NB4 (cell line): Measurements from ENCODE around the gene HELZ.

Experiments
- CTCF ChIP-seq: IDR thresholded peaks from one replicate; pipeline ENCODE4 v1.5.1; 2012; ENCODE audit warnings: low read depth, low read length
- MAX ChIP-seq: IDR thresholded peaks from 2 replicates; pipeline ENCODE4 v1.6.1; 2011; ENCODE audit warnings: low read depth, low read length
- MYC ChIP-seq: IDR thresholded peaks from 2 replicates; pipeline ENCODE4 v1.6.1; 2011; ENCODE audit warnings: low read depth, low read length
- POLR2A ChIP-seq: IDR thresholded peaks from 2 replicates; pipeline ENCODE4 v1.6.1; 2011; ENCODE audit warnings: mild to moderate bottlenecking; ENCODE audit not compliant: insufficient read length; ENCODE audit errors: extremely low read depth

GRCh38 chr17:67051155-67051538 is 193.8 kb downstream of the HELZ start:
- TF ChIP-seq CTCF (no peak), POLR2A (no peak), MAX (no peak), MYC (no peak)
